Stimulated activated CD8-positive, alpha-beta memory T cell treated with anti-CD3 and anti-CD28 coated beads, Interleukin-15, amount 100 ng/mL, for 1 hour (primary cell): ENCODE results near the gene SLC5A1.

Experiments used
- DNase-seq: peaks from one replicate; pipeline ENCODE4 v3.0.0-alpha.2; 2020; ENCODE audit warnings: low read depth

SLC5A1 gene

GRCh38 chr22:32042924-32043323 is at the start of gene SLC5A1:
TSS of gene SLC5A1 (plus strand) at chr22:32043261. CDS start at chr22:32043282, 21 bp downstream.
- DNase-seq: no peak

- DNase-seq: no peak
Observed at GRCh38 chr22:31995046-31995445, 48.0 kb upstream of the SLC5A1 start.

- DNase-seq: no peak
Observed at GRCh38 chr22:31995807-31996206, 47.3 kb upstream of the SLC5A1 start.

GRCh38 chr22:31998784-31999385 is 44.2 kb upstream of the SLC5A1 start:
- no peak for DNase-seq

- DNase-seq: no peak
Observed at GRCh38 chr22:32000181-32000580, 42.9 kb upstream of the SLC5A1 start.

- no peak for DNase-seq
Observed at GRCh38 chr22:32005453-32005852, 37.6 kb upstream of the SLC5A1 start.

- DNase-seq: no peak
Observed at GRCh38 chr22:32013200-32013599, 29.9 kb upstream of the SLC5A1 start.

- no peak for DNase-seq
Observed at GRCh38 chr22:32016081-32016480, 27.0 kb upstream of the SLC5A1 start.

GRCh38 chr22:32018056-32018455 is 25.0 kb upstream of the SLC5A1 start:
- DNase-seq: no peak

- DNase-seq: no peak
Observed at GRCh38 chr22:32020117-32020516, 22.9 kb upstream of the SLC5A1 start.

- no peak for DNase-seq
Observed at GRCh38 chr22:32021716-32022115, 21.3 kb upstream of the SLC5A1 start.

GRCh38 chr22:32023251-32023827 is 19.7 kb upstream of the SLC5A1 start:
- no peak for DNase-seq

GRCh38 chr22:32024796-32025195 is 18.3 kb upstream of the SLC5A1 start:
- no peak for DNase-seq

GRCh38 chr22:32030518-32031247 is 12.4 kb upstream of the SLC5A1 start:
- no peak for DNase-seq

GRCh38 chr22:32031466-32031865 is 11.6 kb upstream of the SLC5A1 start:
- DNase-seq: no peak

GRCh38 chr22:32034275-32034674 is 8.8 kb upstream of the SLC5A1 start:
- no peak for DNase-seq

- DNase-seq: no peak
Observed at GRCh38 chr22:32037236-32037635, 5.8 kb upstream of the SLC5A1 start.

GRCh38 chr22:32040324-32040904 is 2.6 kb upstream of the SLC5A1 start:
- no peak for DNase-seq

- DNase-seq: no peak
Observed at GRCh38 chr22:32043391-32043790, 330 bp downstream of the SLC5A1 start.

GRCh38 chr22:32044477-32044876 is 1.4 kb downstream of the SLC5A1 start:
- no peak for DNase-seq

- DNase-seq: no peak
Observed at GRCh38 chr22:32044913-32045312, 1.9 kb downstream of the SLC5A1 start.

- no peak for DNase-seq
Observed at GRCh38 chr22:32048069-32048468, 5.0 kb downstream of the SLC5A1 start.
